HepG2 (cell line): ENCODE data around the gene SPHK1. TPM values are rescaled to one million over a fixed set of nuclear protein-coding genes. Genes with fewer than 3 reads are reported as not detected.
A peak's percentile ranks its signal among the peaks of the same experiment; 100 is the strongest.

Experiments used
- KIAA2018 ChIP-seq: sonication (generic); formaldehyde crosslinking; IDR thresholded peaks from 2 replicates; pipeline ENCODE4 v1.5.0; 2020; ENCODE audit warnings: mild to moderate bottlenecking, missing genetic modification reagents, borderline replicate concordance
- KLF16 ChIP-seq, 2 experiments: sonication (generic) in 1 of 2; formaldehyde crosslinking in 1 of 2; IDR thresholded peaks; 2 replicates each; pipeline versions ENCODE4 v1.6.1 to v1.8.0; 2016 to 2023; ENCODE audit warnings: missing genetic modification reagents in 2 of 2, missing compliant biosample characterization in 1 of 2
- KLF6 ChIP-seq: IDR thresholded peaks from 2 replicates; pipeline ENCODE4 v1.8.0; 2016; ENCODE audit warnings: missing biosample characterization, missing genetic modification reagents
- SKIL ChIP-seq: sonication (generic); formaldehyde crosslinking; IDR thresholded peaks from 2 replicates; pipeline ENCODE4 v1.8.0; 2022; ENCODE audit warnings: missing genetic modification reagents, mild to moderate bottlenecking, moderate library complexity, borderline replicate concordance
- SPEN ChIP-seq: sonication (generic); formaldehyde crosslinking; IDR thresholded peaks from 2 replicates; pipeline ENCODE4 v1.5.1; 2020; ENCODE audit warnings: low read depth, mild to moderate bottlenecking, missing genetic modification reagents
- SRSF1 ChIP-seq: fragments of 200-400 bp; formaldehyde crosslinking; optimal IDR thresholded peaks from 2 replicates; pipeline ENCODE3; 2017; ENCODE audit warnings: mild to moderate bottlenecking, low read depth, low read length, moderate library complexity
- TRAFD1 ChIP-seq: sonication (generic); formaldehyde crosslinking; IDR thresholded peaks from 2 replicates; pipeline ENCODE4 v1.5.1; 2020; ENCODE audit warnings: missing genetic modification reagents, mild to moderate bottlenecking, borderline replicate concordance
- U2AF2 ChIP-seq: fragments of 200-400 bp; formaldehyde crosslinking; IDR thresholded peaks from 2 replicates; pipeline ENCODE4 v1.6.1; 2017; ENCODE audit warnings: low read depth, mild to moderate bottlenecking, low read length
- ZBTB21 ChIP-seq: sonication (generic); formaldehyde crosslinking; IDR thresholded peaks from 2 replicates; pipeline ENCODE4 v1.4.0; 2020; ENCODE audit warnings: missing genetic modification reagents
- ZFP91 ChIP-seq: sonication (generic); formaldehyde crosslinking; IDR thresholded peaks from 2 replicates; pipeline ENCODE4 v1.9.0; 2022; ENCODE audit warnings: missing genetic modification reagents, mild to moderate bottlenecking, borderline replicate concordance
- ZKSCAN5 ChIP-seq: sonication (generic); formaldehyde crosslinking; IDR thresholded peaks from 2 replicates; pipeline ENCODE4 v1.5.1; 2020; ENCODE audit warnings: mild to moderate bottlenecking, missing genetic modification reagents
- ZNF234 ChIP-seq: sonication (generic); formaldehyde crosslinking; conservative IDR thresholded peaks from 2 replicates; pipeline ENCODE4 v1.5.1; 2020; ENCODE audit warnings: mild to moderate bottlenecking, missing genetic modification reagents
- ZNF34 ChIP-seq: sonication (generic); formaldehyde crosslinking; IDR thresholded peaks from 2 replicates; pipeline ENCODE4 v1.4.0; 2020; ENCODE audit warnings: mild to moderate bottlenecking, missing genetic modification reagents, borderline replicate concordance
- ZNF678 ChIP-seq: sonication (generic); formaldehyde crosslinking; IDR thresholded peaks from 2 replicates; pipeline ENCODE4 v1.4.0; 2020; ENCODE audit warnings: mild to moderate bottlenecking, missing genetic modification reagents
- polyA plus RNA-seq, 8 experiments: library from polyadenylated mRNA; depleted of rRNA in 3 of 8; stranded (reverse) in 7 of 8; unstranded in 1 of 8; fragments of >200 nt; fragmentation: Illumina TruSeq in 4 of 8; extraction: Trizol in 4 of 8; gene quantifications; 2 replicates each; pipeline versions ENCODE4 v1.2.1 to v1.2.3, GENCODE V29; 2011 to 2016; ENCODE audit warnings: low read depth in 4 of 8, missing spikeins in 1 of 8, mixed read lengths in 1 of 8; ENCODE audit not compliant: insufficient read depth in 1 of 8
- total RNA-seq, 5 experiments: library from RNA; depleted of rRNA; stranded (reverse); fragments of >200 nt; fragmentation: Illumina TruSeq; extraction: Trizol; gene quantifications; 2 replicates each; pipeline ENCODE4 v1.2.3, GENCODE V29; 2016; ENCODE audit warnings: low read depth in 1 of 5

Gene SPHK1
- total and polyA plus RNA-seq, 2 of the 13 experiments (the other 11 are each of a cell fraction or from before 2014, with no cell fraction given): 129 to 160 TPM

- TF ChIP-seq KIAA2018 (no peak), ZFP91 (CRISPR knock-in tag) (peak; percentile 89), U2AF2 (no peak), SPEN (CRISPR knock-in tag) (peak; percentile 73; the same call in 1 of the 2 replicates), KLF6 (no peak), SKIL (CRISPR knock-in tag) (peak; percentile 34; the same call in 1 of the 2 replicates), KLF16 (CRISPR knock-in tag; IDR thresholded peaks at IDR 0.05) (no peak; a peak in 1 of 4 replicates), ZKSCAN5 (CRISPR knock-in tag) (peak; percentile 60), SRSF1 (no peak), TRAFD1 (CRISPR knock-in tag) (peak; percentile 18; the same call in 1 of the 2 replicates), ZNF34 (CRISPR knock-in tag) (0 out of 2 replicates have a peak, but pooled peaks have one; percentile 37), ZNF678 (CRISPR knock-in tag) (no peak), ZNF234 (no peak; the same call in 1 of the 2 replicates), ZBTB21 (CRISPR knock-in tag) (no peak)
Observed at GRCh38 chr17:76382351-76382802, 2.0 kb upstream of the SPHK1 start (continued).
